HL-60 (cell line): Measurements from ENCODE around the gene SYT13.

ENCODE experiments used
- DNase-seq, 2 experiments: peaks; one replicate each; pipeline ENCODE4 v3.0.0-alpha.2; 2010 to 2020; ENCODE audit warnings: low read depth in 1 of 2, low spot score in 1 of 2
- H3K27ac ChIP-seq: fragments of 250-450 bp; sonication (Bioruptor Pico); replicated peaks from 2 replicates; pipeline ENCODE4 v1.5.1; 2020; ENCODE audit warnings: mild to moderate bottlenecking, moderate library complexity
- H3K27me3 ChIP-seq: fragments of 250-450 bp; sonication (Bioruptor Pico); 2 replicates; pipeline ENCODE4 v1.5.1; 2021; ENCODE audit warnings: mild to moderate bottlenecking, moderate library complexity; ENCODE audit not compliant: insufficient read depth, poor library complexity, severe bottlenecking
- H3K4me3 ChIP-seq: replicated peaks from 2 replicates; pipeline ENCODE4 v1.5.1; 2011; ENCODE audit warnings: mild to moderate bottlenecking, control low read depth, low read length; ENCODE audit not compliant: insufficient read depth
- CTCF ChIP-seq: IDR thresholded peaks from one replicate; pipeline ENCODE4 v1.5.1; 2011; ENCODE audit warnings: low read length, control low read depth, inconsistent platforms; ENCODE audit not compliant: insufficient read depth
- GABPA ChIP-seq: IDR thresholded peaks from 2 replicates; pipeline ENCODE4 v1.6.1; 2012; ENCODE audit warnings: low read depth
- POLR2AphosphoS5 ChIP-seq: IDR thresholded peaks from 2 replicates; pipeline ENCODE4 v1.6.1; 2012; ENCODE audit warnings: low read depth
- REST ChIP-seq: IDR thresholded peaks from 2 replicates; pipeline ENCODE4 v1.6.1; 2012; ENCODE audit warnings: low read depth; ENCODE audit not compliant: insufficient replicate concordance
- SPI1 ChIP-seq: IDR thresholded peaks from 2 replicates; pipeline ENCODE4 v1.6.1; 2012; ENCODE audit warnings: low read depth, mild to moderate bottlenecking, borderline replicate concordance
- long read RNA-seq: library from polyadenylated mRNA; unstranded; transcript quantifications from one replicate; pipeline ENCODE4 v2.0.0, GENCODE V29; 2020

The SYT13 gene
- long read RNA-seq = 0 reads

GRCh38 chr11:45285930-45286632 lies at the start of gene SYT13:
TSS of gene SYT13 (minus strand) at chr11:45286341. CDS start at chr11:45286207, 134 bp downstream.
- no peak for TF ChIP-seq CTCF
- TF ChIP-seq GABPA = no peak
- TF ChIP-seq POLR2AphosphoS5 = no peak
- no peak for TF ChIP-seq REST
- TF ChIP-seq SPI1 = no peak
- Histone ChIP-seq H3K27ac (no peak within 1 kb of the TSS), H3K4me3 (no peak within 1 kb of the TSS), H3K27me3 (peaks cover 40% of the 10 kb centered on the region)
- DNase-seq = no peak

GRCh38 chr11:45335434-45335833 lies 49.3 kb upstream of the SYT13 start:
- TF ChIP-seq GABPA (no peak), CTCF (no peak), SPI1 (no peak), POLR2AphosphoS5 (no peak), REST (no peak)
- H3K27me3 ChIP-seq = peaks cover 3% of the 10 kb centered on the region
- H3K27ac ChIP-seq = no peak overlapping the region
- H3K4me3 ChIP-seq = no peak overlapping the region
- DNase-seq = no peak

GRCh38 chr11:45334836-45335235 lies 48.7 kb upstream of the SYT13 start:
- TF ChIP-seq SPI1 (no peak), REST (no peak), POLR2AphosphoS5 (no peak), GABPA (no peak), CTCF (no peak)
- H3K27me3 ChIP-seq = peaks cover 3% of the 10 kb centered on the region
- H3K27ac ChIP-seq = no peak overlapping the region
- H3K4me3 ChIP-seq = no peak overlapping the region
- DNase-seq = no peak
